GM13977 (cell line): ENCODE measurements around the gene MARCHF2.

ENCODE experiments used
- DNase-seq: peaks from one replicate; pipeline ENCODE4 v3.0.0; 2012; ENCODE audit warnings: low spot score
- in situ Hi-C: fragments of 300-500 bp; cut with MboI; formaldehyde crosslinking; loops from one replicate; pipeline ENCODE4 v1.12.0; 2022; ENCODE audit warnings: low sequenced_read_pairs, low pct_unique_long_range_greater_than_20kb, mixed read lengths, inconsistent platforms; ENCODE audit not compliant: unreplicated experiment
- TF ChIP-seq, protein P1 (sequence below): IDR thresholded peaks from 2 replicates; pipeline ENCODE4 v1.5.1; 2012; ENCODE audit warnings: mild to moderate bottlenecking, control low read depth; ENCODE audit not compliant: insufficient read depth; ENCODE audit errors: extremely low read depth, missing control alignments

Gene MARCHF2

DNA sequence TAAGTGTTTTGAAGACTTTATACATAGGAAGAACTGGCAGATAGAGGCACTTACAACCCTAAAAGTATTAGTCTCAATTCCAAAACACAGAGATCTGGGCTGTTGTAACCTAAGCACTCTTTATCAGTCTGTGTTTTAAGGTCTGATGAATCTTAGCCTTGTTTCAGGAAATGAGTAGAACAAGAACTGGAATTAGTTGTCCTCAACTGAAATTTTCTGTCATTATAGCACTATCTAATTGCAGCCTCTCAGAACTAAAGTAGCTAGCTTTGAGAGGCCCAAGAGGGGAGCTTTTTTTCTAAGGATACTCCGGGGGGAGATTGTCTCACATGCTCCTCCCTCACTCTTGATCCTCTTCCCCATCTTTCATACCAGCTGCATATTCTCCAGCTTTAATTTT is 44.7 kb downstream of the MARCHF2 start:
- TF ChIP-seq, protein P1, sequence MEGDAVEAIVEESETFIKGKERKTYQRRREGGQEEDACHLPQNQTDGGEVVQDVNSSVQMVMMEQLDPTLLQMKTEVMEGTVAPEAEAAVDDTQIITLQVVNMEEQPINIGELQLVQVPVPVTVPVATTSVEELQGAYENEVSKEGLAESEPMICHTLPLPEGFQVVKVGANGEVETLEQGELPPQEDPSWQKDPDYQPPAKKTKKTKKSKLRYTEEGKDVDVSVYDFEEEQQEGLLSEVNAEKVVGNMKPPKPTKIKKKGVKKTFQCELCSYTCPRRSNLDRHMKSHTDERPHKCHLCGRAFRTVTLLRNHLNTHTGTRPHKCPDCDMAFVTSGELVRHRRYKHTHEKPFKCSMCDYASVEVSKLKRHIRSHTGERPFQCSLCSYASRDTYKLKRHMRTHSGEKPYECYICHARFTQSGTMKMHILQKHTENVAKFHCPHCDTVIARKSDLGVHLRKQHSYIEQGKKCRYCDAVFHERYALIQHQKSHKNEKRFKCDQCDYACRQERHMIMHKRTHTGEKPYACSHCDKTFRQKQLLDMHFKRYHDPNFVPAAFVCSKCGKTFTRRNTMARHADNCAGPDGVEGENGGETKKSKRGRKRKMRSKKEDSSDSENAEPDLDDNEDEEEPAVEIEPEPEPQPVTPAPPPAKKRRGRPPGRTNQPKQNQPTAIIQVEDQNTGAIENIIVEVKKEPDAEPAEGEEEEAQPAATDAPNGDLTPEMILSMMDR: no peak
- in situ Hi-C loops: no loop called here

DNA sequence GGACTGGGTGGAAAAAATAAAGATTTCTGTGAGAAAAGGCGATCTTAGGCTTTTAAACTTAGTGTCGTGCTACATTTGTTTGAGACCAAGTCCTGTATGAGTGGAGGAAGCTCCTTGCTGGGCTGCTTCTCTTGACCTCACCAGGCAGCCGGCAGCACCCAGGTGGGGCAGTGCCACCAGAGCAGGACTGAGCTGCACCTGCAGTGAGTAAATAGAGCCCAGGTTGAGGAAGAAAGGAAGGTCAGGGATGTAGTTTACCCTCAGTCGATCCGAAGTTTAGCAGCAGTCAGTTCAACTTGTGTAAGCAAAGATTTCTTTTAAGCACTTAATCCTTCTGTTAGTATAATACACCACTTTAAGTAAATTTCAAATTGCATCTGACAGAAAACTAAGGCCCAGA is 45.3 kb downstream of the MARCHF2 start:
- TF ChIP-seq, protein P1: no peak
- DNase-seq: no peak
- in situ Hi-C loops: no loop called here

More for the DNA sequence above, 44.7 kb downstream of the MARCHF2 start:
- no peak for DNase-seq

DNA sequence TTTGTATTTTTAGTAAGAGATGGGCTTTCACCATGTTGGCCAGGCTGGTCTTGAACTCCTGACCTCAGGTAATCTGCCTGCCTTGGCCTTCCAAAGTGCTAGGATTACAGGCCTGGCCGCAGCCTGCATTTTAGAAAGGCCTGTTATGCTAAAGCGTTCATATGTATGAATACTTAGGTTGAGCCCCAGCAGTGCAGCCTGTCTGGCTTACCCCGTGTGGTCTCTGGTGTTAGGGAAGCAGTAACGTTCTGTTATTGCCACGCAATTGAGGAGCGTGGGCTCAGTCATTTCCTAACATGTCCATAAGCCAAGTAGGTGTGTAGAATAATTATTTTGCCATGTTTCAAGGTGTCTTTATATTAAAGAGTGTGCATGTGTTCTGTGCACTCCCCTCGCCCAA is 46.0 kb downstream of the MARCHF2 start:
- in situ Hi-C loops: no loop called here
- TF ChIP-seq, protein P1: no peak
- no peak for DNase-seq

DNA sequence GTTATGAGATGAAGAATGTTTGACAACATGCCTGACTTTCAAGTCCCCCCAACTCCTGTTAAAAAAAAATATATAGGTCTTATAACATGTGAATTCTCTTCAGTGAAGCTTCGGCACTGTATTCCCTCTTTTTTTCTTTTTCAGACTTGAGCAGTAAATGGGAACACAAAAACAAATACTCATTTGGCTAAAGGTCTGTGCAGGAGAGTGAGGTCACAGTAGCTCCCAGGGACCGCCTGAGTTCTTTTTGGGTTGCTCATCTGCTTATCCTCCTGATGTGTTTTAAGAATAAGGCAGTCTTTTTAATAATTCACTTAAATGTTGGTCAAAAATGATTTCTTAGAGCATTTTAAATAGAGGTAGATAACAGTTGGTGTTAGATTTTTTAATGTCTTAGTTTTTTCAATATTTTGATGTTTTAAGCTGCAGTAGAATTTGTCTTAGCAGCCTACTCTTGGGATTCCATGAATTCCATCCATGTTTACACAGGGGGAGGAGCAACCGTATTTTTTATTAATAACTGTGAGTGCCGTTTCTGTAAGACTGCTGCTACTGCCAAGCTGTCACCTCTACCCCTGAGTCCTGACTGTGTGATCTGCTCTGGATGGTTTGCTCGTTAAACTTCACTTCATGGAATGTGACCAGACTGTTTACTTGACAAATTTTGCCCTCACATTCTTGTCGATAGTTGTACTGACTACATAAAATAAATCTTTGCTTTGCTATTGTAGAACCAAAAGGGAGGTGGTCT is 46.6 kb downstream of the MARCHF2 start:
- DNase-seq: no peak
- in situ Hi-C loops: no loop called here

DNA sequence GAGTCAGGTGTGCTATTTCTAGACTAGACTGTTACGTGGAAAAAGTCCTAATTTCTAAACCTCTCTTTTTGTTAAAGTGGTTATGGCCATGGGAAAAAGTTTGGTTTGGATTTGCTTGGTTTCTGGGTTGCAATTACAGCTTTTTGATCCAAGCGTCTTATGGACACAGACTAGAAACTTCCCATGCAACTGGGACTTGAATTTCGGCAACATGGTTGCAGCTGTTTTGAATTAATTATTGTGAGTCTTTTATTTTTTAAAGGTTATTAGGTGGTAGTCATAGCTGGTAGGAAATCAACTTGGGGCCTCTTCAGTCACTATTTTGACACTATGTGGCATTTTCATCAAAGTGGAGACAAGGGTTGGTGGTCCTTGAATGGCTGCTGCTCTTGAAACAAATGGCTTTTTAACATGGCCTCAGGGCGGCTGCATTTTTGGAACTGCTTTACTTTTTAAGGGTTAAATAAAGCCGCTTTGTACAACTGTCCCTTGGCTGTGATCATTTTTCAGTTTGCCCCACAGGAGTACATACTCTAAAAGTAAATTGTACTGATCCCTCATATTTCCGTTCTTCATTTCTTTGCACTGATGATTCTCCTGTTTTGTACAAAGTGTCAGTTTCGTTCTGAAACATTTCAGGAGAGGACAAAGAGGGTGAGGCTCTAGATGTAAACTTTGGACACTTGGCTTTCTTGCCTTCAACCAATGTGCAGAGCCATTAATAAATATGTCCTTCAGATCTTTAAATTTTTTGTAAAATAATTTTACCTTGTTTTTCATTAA is 47.6 kb downstream of the MARCHF2 start:
- TF ChIP-seq, protein P1: no peak

More for the DNA sequence above, 46.6 kb downstream of the MARCHF2 start:
- TF ChIP-seq, protein P1: no peak

DNA sequence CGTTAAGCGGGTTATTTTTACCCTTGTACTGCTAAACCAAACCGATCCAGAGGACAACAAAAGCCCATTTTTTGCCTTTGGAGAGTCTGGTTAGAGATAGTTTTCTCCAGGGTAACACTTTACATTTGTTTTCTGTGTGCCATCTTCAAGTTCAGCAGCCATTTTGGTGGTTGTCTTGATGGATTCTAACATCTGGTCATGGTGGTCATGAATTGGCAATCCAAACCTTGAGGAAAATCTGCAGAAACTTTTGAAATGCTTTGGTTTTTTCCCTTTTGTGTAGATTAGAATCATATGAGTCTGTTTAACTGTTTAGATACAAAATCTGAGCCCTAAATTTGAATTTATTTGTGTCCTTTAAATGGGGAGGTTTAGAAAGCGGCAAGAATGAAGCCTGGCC is 48.3 kb downstream of the MARCHF2 start:
- in situ Hi-C loops: no loop called here

More for the DNA sequence above, 47.6 kb downstream of the MARCHF2 start:
- DNase-seq: no peak
- in situ Hi-C loops: no loop called here

More for the DNA sequence above, 48.3 kb downstream of the MARCHF2 start:
- no peak for DNase-seq
- TF ChIP-seq, protein P1: no peak
